HepG2 (cell line): ENCODE data around the gene JPH3. TPM values are rescaled to one million over a fixed set of nuclear protein-coding genes. Genes with fewer than 3 reads are reported as not detected.

Experiments
- ADNP ChIP-seq: sonication (generic); formaldehyde crosslinking; IDR thresholded peaks from 2 replicates; pipeline ENCODE4 v1.4.0; 2020; ENCODE audit warnings: missing genetic modification reagents
- BORCS8-MEF2B ChIP-seq: sonication (generic); formaldehyde crosslinking; IDR thresholded peaks from 2 replicates; pipeline ENCODE4 v1.8.0; 2022; ENCODE audit warnings: mild to moderate bottlenecking, missing genetic modification reagents
- IKZF4 ChIP-seq: sonication (generic); formaldehyde crosslinking; IDR thresholded peaks from 2 replicates; pipeline ENCODE4 v1.5.1; 2020; ENCODE audit warnings: borderline replicate concordance, mild to moderate bottlenecking, low read depth, missing genetic modification reagents; ENCODE audit errors: not compliant biosample characterization
- POLR2AphosphoS5 ChIP-seq: IDR thresholded peaks from 2 replicates; pipeline ENCODE4 v1.6.1; 2012; ENCODE audit warnings: low read depth, low read length
- REPIN1 ChIP-seq: sonication (generic); formaldehyde crosslinking; IDR thresholded peaks from 2 replicates; pipeline ENCODE4 v1.8.0; 2022; ENCODE audit warnings: missing genetic modification reagents, low read depth, mild to moderate bottlenecking, borderline replicate concordance
- SP4 ChIP-seq: sonication (generic); formaldehyde crosslinking; IDR thresholded peaks from 2 replicates; pipeline ENCODE4 v1.8.1; 2023; ENCODE audit warnings: mild to moderate bottlenecking, missing genetic modification reagents
- TP53 ChIP-seq: sonication (generic); formaldehyde crosslinking; conservative IDR thresholded peaks from 2 replicates; pipeline ENCODE4 v1.4.0; 2020; ENCODE audit warnings: missing genetic modification reagents
- ZNF44 ChIP-seq: sonication (generic); formaldehyde crosslinking; IDR thresholded peaks from 2 replicates; pipeline ENCODE4 v1.5.1; 2020; ENCODE audit warnings: mild to moderate bottlenecking, missing genetic modification reagents
- ZNF484 ChIP-seq: sonication (generic); formaldehyde crosslinking; IDR thresholded peaks from 2 replicates; pipeline ENCODE4 v1.5.1; 2020; ENCODE audit warnings: mild to moderate bottlenecking, low read depth, missing genetic modification reagents, borderline replicate concordance
- ZNF768 ChIP-seq: sonication (generic); formaldehyde crosslinking; IDR thresholded peaks from 2 replicates; pipeline ENCODE4 v1.4.0; 2020; ENCODE audit warnings: missing genetic modification reagents
- ZNF839 ChIP-seq: sonication (generic); formaldehyde crosslinking; IDR thresholded peaks from 2 replicates; pipeline ENCODE4 v1.4.0; 2020; ENCODE audit warnings: missing genetic modification reagents, mild to moderate bottlenecking, borderline replicate concordance
- polyA plus RNA-seq, 8 experiments: library from polyadenylated mRNA; depleted of rRNA in 3 of 8; stranded (reverse) in 7 of 8; unstranded in 1 of 8; fragments of >200 nt; fragmentation: Illumina TruSeq in 4 of 8; extraction: Trizol in 4 of 8; gene quantifications; 2 replicates each; pipeline versions ENCODE4 v1.2.1 to v1.2.3, GENCODE V29; 2011 to 2016; ENCODE audit warnings: low read depth in 4 of 8, missing spikeins in 1 of 8, mixed read lengths in 1 of 8; ENCODE audit not compliant: insufficient read depth in 1 of 8
- total RNA-seq, 5 experiments: library from RNA; depleted of rRNA; stranded (reverse); fragments of >200 nt; fragmentation: Illumina TruSeq; extraction: Trizol; gene quantifications; 2 replicates each; pipeline ENCODE4 v1.2.3, GENCODE V29; 2016; ENCODE audit warnings: low read depth in 1 of 5
- TF ChIP-seq, protein P1 (sequence below), 2 experiments: sonication (generic) in 1 of 2; formaldehyde crosslinking in 1 of 2; IDR thresholded peaks; 2 replicates each; pipeline versions ENCODE4 v1.4.0 to v1.6.1; 2018 to 2020; ENCODE audit warnings: missing genetic modification reagents in 2 of 2, borderline replicate concordance in 1 of 2, low read depth in 1 of 2, mild to moderate bottlenecking in 1 of 2, missing biosample characterization in 1 of 2
- TF ChIP-seq, protein P2 (sequence below), 2 experiments: sonication (generic) in 1 of 2; formaldehyde crosslinking in 1 of 2; IDR thresholded peaks; 2 replicates each; pipeline versions ENCODE4 v1.4.0 to v1.6.1; 2016 to 2020; ENCODE audit warnings: borderline replicate concordance in 1 of 2, low read depth in 1 of 2, mild to moderate bottlenecking in 1 of 2, missing genetic modification reagents in 1 of 2
- TF ChIP-seq, protein P3 (sequence below): sonication (generic); formaldehyde crosslinking; IDR thresholded peaks from 2 replicates; pipeline ENCODE4 v1.9.0; 2022; ENCODE audit warnings: missing genetic modification reagents, mild to moderate bottlenecking, borderline replicate concordance
- TF ChIP-seq, protein P4 (sequence below): sonication (generic); formaldehyde crosslinking; IDR thresholded peaks from 2 replicates; pipeline ENCODE4 v1.5.0; 2020; ENCODE audit warnings: missing genetic modification reagents

Gene JPH3
- total and polyA plus RNA-seq, 2 of the 13 experiments (the other 11 are each of a cell fraction or from before 2014, with no cell fraction given), result not detected

DNA sequence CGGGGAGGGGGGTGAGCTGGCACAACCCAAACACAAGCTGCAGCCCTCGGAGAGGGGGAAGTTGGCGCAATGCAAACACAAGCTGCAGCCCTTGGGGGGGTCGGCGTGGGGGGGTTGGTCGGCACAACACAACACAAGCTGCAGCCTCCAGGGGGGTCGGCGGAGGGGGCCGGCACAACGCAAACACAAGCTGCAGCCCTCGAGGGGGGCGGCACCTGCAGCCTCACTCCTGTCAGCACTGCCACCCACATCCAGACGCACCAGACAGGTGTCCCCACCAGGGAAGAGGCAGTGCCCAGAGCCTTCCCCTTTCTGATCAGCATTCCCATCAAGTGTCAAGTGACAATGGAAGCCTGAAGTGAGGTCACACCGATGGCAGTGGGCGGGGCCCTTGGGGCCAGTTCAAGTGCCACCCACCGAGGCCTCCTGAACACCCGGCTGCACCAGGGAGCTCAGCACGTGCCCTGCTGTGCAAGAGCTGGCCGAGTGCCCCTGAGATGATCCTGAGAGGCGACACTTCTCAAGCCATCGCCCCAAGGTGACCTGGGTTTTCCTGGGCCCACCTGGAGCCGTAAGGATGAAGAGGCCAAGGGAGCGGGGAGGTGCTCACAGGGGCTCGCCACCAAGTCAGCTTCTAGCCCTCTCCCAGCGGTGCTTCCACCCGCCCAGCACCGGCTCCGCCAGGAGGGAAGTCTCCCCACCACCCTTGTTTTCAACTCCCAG is 104.1 kb downstream of the JPH3 start (continued):
- TF ChIP-seq TP53 (CRISPR knock-in tag) (no peak), ZNF484 (CRISPR knock-in tag) (no peak), POLR2AphosphoS5 (no peak), IKZF4 (CRISPR knock-in tag) (no peak), ADNP (no peak), REPIN1 (CRISPR knock-in tag) (0 out of 2 replicates have a peak, but pooled peaks have one; percentile 23), BORCS8-MEF2B (CRISPR knock-in tag) (no peak; the same call in 1 of the 2 replicates), ZNF839 (CRISPR knock-in tag) (no peak), ZNF768 (CRISPR knock-in tag) (no peak; the same call in 1 of the 2 replicates), ZNF44 (CRISPR knock-in tag) (0 out of 2 replicates have a peak, but pooled peaks have one; percentile 67), SP4 (CRISPR knock-in tag) (no peak)
- TF ChIP-seq, protein P1, sequence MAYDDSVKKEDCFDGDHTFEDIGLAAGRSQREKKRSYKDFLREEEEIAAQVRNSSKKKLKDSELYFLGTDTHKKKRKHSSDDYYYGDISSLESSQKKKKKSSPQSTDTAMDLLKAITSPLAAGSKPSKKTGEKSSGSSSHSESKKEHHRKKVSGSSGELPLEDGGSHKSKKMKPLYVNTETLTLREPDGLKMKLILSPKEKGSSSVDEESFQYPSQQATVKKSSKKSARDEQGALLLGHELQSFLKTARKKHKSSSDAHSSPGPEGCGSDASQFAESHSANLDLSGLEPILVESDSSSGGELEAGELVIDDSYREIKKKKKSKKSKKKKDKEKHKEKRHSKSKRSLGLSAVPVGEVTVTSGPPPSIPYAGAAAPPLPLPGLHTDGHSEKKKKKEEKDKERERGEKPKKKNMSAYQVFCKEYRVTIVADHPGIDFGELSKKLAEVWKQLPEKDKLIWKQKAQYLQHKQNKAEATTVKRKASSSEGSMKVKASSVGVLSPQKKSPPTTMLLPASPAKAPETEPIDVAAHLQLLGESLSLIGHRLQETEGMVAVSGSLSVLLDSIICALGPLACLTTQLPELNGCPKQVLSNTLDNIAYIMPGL (CRISPR knock-in tag; IDR thresholded peaks at IDR 0.05; ENCODE audit: borderline replicate concordance in 1 of 2, low read depth in 1 of 2), result no peak; a peak in 1 of 4 replicates
- TF ChIP-seq, protein P2, sequence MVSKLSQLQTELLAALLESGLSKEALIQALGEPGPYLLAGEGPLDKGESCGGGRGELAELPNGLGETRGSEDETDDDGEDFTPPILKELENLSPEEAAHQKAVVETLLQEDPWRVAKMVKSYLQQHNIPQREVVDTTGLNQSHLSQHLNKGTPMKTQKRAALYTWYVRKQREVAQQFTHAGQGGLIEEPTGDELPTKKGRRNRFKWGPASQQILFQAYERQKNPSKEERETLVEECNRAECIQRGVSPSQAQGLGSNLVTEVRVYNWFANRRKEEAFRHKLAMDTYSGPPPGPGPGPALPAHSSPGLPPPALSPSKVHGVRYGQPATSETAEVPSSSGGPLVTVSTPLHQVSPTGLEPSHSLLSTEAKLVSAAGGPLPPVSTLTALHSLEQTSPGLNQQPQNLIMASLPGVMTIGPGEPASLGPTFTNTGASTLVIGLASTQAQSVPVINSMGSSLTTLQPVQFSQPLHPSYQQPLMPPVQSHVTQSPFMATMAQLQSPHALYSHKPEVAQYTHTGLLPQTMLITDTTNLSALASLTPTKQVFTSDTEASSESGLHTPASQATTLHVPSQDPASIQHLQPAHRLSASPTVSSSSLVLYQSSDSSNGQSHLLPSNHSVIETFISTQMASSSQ (IDR thresholded peaks at IDR 0.05; ENCODE audit: low read depth), result no peak
- TF ChIP-seq, protein P2 (CRISPR knock-in tag; IDR thresholded peaks at IDR 0.05; ENCODE audit: borderline replicate concordance), result peak; percentile 62; the same call in 1 of the 2 replicates
- TF ChIP-seq, protein P3, sequence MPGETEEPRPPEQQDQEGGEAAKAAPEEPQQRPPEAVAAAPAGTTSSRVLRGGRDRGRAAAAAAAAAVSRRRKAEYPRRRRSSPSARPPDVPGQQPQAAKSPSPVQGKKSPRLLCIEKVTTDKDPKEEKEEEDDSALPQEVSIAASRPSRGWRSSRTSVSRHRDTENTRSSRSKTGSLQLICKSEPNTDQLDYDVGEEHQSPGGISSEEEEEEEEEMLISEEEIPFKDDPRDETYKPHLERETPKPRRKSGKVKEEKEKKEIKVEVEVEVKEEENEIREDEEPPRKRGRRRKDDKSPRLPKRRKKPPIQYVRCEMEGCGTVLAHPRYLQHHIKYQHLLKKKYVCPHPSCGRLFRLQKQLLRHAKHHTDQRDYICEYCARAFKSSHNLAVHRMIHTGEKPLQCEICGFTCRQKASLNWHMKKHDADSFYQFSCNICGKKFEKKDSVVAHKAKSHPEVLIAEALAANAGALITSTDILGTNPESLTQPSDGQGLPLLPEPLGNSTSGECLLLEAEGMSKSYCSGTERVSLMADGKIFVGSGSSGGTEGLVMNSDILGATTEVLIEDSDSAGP (CRISPR knock-in tag), result 0 out of 2 replicates have a peak, but pooled peaks have one; percentile 16
- TF ChIP-seq, protein P4, sequence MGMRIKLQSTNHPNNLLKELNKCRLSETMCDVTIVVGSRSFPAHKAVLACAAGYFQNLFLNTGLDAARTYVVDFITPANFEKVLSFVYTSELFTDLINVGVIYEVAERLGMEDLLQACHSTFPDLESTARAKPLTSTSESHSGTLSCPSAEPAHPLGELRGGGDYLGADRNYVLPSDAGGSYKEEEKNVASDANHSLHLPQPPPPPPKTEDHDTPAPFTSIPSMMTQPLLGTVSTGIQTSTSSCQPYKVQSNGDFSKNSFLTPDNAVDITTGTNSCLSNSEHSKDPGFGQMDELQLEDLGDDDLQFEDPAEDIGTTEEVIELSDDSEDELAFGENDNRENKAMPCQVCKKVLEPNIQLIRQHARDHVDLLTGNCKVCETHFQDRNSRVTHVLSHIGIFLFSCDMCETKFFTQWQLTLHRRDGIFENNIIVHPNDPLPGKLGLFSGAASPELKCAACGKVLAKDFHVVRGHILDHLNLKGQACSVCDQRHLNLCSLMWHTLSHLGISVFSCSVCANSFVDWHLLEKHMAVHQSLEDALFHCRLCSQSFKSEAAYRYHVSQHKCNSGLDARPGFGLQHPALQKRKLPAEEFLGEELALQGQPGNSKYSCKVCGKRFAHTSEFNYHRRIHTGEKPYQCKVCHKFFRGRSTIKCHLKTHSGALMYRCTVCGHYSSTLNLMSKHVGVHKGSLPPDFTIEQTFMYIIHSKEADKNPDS (CRISPR knock-in tag), result no peak
